H1 (cell line): Measurements from ENCODE around the gene F11.

Experiments used
- ATF3 ChIP-seq: IDR thresholded peaks from 2 replicates; pipeline ENCODE4 v1.6.1; 2011; ENCODE audit warnings: low read depth, mild to moderate bottlenecking, low read length; ENCODE audit not compliant: insufficient read depth
- BRCA1 ChIP-seq: IDR thresholded peaks from 2 replicates; pipeline ENCODE4 v1.6.1; 2012; ENCODE audit warnings: low read depth, low read length, improper control_type of control experiment
- CHD2 ChIP-seq: IDR thresholded peaks from 2 replicates; pipeline ENCODE4 v1.6.1; 2012; ENCODE audit warnings: low read length, improper control_type of control experiment
- CTCF ChIP-seq, 3 experiments: IDR thresholded peaks; 1 replicate in 2 of 3; 2 replicates in 1 of 3; pipeline versions ENCODE4 v1.5.1 to v1.6.1; 2011; ENCODE audit warnings: low read length in 3 of 3, mild to moderate bottlenecking in 3 of 3, inconsistent platforms in 2 of 3, low read depth in 1 of 3, moderate library complexity in 1 of 3; ENCODE audit not compliant: insufficient read depth in 1 of 3; ENCODE audit errors: control extremely low read depth in 1 of 3
- KDM1A ChIP-seq: fragments of 200-600, 300-600 bp; sonication (generic); IDR thresholded peaks from 2 replicates; pipeline ENCODE4 v1.7.1; 2016; ENCODE audit warnings: mild to moderate bottlenecking, low read length, borderline replicate concordance
- KDM4A ChIP-seq: IDR thresholded peaks from one replicate; pipeline ENCODE4 v1.7.1; 2012; ENCODE audit warnings: low read depth, mild to moderate bottlenecking, moderate library complexity, low read length, inconsistent platforms; ENCODE audit not compliant: severe bottlenecking
- NRF1 ChIP-seq: IDR thresholded peaks from 2 replicates; pipeline ENCODE4 v1.6.1; 2011; ENCODE audit warnings: mild to moderate bottlenecking, low read depth, low read length, improper control_type of control experiment
- RAD21 ChIP-seq, 2 experiments: IDR thresholded peaks in 1 of 2; conservative IDR thresholded peaks in 1 of 2; 2 replicates each; pipeline ENCODE4 v1.6.1; 2011; ENCODE audit warnings: low read depth in 2 of 2, low read length in 2 of 2, improper control_type of control experiment in 1 of 2, inconsistent platforms in 1 of 2, mild to moderate bottlenecking in 1 of 2, moderate library complexity in 1 of 2
- RFX5 ChIP-seq: IDR thresholded peaks from 2 replicates; pipeline ENCODE4 v1.6.1; 2011; ENCODE audit warnings: low read depth, low read length, improper control_type of control experiment, borderline replicate concordance
- RNF2 ChIP-seq: fragments of 200-900, 300-1000 bp; sonication (generic); IDR thresholded peaks from 2 replicates; pipeline ENCODE4 v1.7.1; 2016; ENCODE audit warnings: borderline replicate concordance, low read depth, mild to moderate bottlenecking, antibody characterized with exemption, low read length; ENCODE audit not compliant: poor library complexity, severe bottlenecking; ENCODE audit errors: missing control alignments
- SIN3A ChIP-seq, 2 experiments: IDR thresholded peaks in 1 of 2; conservative IDR thresholded peaks in 1 of 2; 2 replicates each; pipeline ENCODE4 v1.6.1; 2011 to 2012; ENCODE audit warnings: low read length in 2 of 2, improper control_type of control experiment in 1 of 2, low read depth in 1 of 2, mild to moderate bottlenecking in 1 of 2
- SIRT6 ChIP-seq: IDR thresholded peaks from one replicate; pipeline ENCODE4 v1.7.1; 2012; ENCODE audit warnings: low read length, inconsistent platforms
- SP1 ChIP-seq: IDR thresholded peaks from 2 replicates; pipeline ENCODE4 v1.6.1; 2011; ENCODE audit warnings: low read depth, low read length

- TF ChIP-seq KDM1A (no peak), KDM4A (no peak), RAD21 (IDR thresholded peaks at IDR 0.05 in 1 of 2, conservative IDR thresholded peaks at IDR 0.05 in 1 of 2; ENCODE audit: low read depth in 2 of 2, low read length in 2 of 2) (no peak), NRF1 (no peak), SIRT6 (no peak), CTCF (IDR thresholded peaks at IDR 0.05; ENCODE audit: control extremely low read depth in 1 of 3, insufficient read depth in 1 of 3, low read depth in 1 of 3, low read length in 3 of 3) (no peak), BRCA1 (no peak), RFX5 (no peak), RNF2 (no peak), ATF3 (no peak), CHD2 (no peak), SP1 (no peak), SIN3A (conservative IDR thresholded peaks at IDR 0.05 in 1 of 2, IDR thresholded peaks at IDR 0.05 in 1 of 2; ENCODE audit: low read depth in 1 of 2, low read length in 2 of 2) (no peak)
Measured at GRCh38 chr4:186318481-186318880, 52.5 kb downstream of the F11 start.
